GM06990 (cell line): ENCODE measurements around the gene LMAN1L.

Source experiments
- DNase-seq: peaks from one replicate; pipeline ENCODE4 v3.0.0-alpha.2; 2011; ENCODE audit not compliant: insufficient read length; ENCODE audit errors: extremely low read depth
- H3K27me3 ChIP-seq: replicated peaks from 2 replicates; pipeline ENCODE4 v1.6.0; 2011; ENCODE audit warnings: low read length; ENCODE audit not compliant: control insufficient read depth, insufficient read depth
- H3K36me3 ChIP-seq: 2 replicates; pipeline ENCODE4 v1.5.1; 2011; ENCODE audit warnings: low read length; ENCODE audit not compliant: control insufficient read depth, insufficient read depth
- H3K4me3 ChIP-seq: replicated peaks from 2 replicates; pipeline ENCODE4 v1.5.1; 2011; ENCODE audit warnings: low read depth, mild to moderate bottlenecking, control low read depth, low read length
- CTCF ChIP-seq: IDR thresholded peaks from 2 replicates; pipeline ENCODE4 v1.5.1; 2011; ENCODE audit warnings: low read length, control low read depth, mild to moderate bottlenecking, inconsistent platforms; ENCODE audit not compliant: insufficient read depth, poor library complexity, severe bottlenecking

The LMAN1L gene

GRCh38 chr15:74869726-74870407 lies 57.2 kb downstream of the LMAN1L start:
- H3K27me3 ChIP-seq, result no peaks in the 10 kb centered on the region
- peak overlapping the region; percentile 55 for H3K4me3 ChIP-seq
- TF ChIP-seq CTCF, result no peak
- peaks cover 4% of the 10 kb centered on the region for H3K36me3 ChIP-seq
- DNase-seq, result peak; percentile 86

- H3K4me3 ChIP-seq, result peak overlapping the region; percentile 57
- no peaks in the 10 kb centered on the region for H3K27me3 ChIP-seq
- no peak for DNase-seq
- peaks cover 4% of the 10 kb centered on the region for H3K36me3 ChIP-seq
- no peak for TF ChIP-seq CTCF
Observed at GRCh38 chr15:74870436-74871215, 58.0 kb downstream of the LMAN1L start.

GRCh38 chr15:74872702-74873035 lies 60.0 kb downstream of the LMAN1L start:
- DNase-seq, result no peak
- Histone ChIP-seq H3K4me3 (peak overlapping the region; percentile 83), H3K27me3 (no peaks in the 10 kb centered on the region), H3K36me3 (peaks cover 4% of the 10 kb centered on the region)
- no peak for TF ChIP-seq CTCF

GRCh38 chr15:74873036-74873755 lies 60.6 kb downstream of the LMAN1L start, which contains the start of gene SCAMP2:
SCAMP2 (minus strand) TSS chr15:74873365; CDS start chr15:74873255, 110 bp downstream.
- TF ChIP-seq CTCF, result no peak
- Histone ChIP-seq H3K4me3 (peak within 1 kb of the TSS; percentile 83), H3K27me3 (no peaks in the 10 kb centered on the region), H3K36me3 (peaks cover 4% of the 10 kb centered on the region)
- peak; percentile 94 for DNase-seq

GRCh38 chr15:74873756-74874424 lies 61.3 kb downstream of the LMAN1L start:
- Histone ChIP-seq H3K4me3 (peak overlapping the region; percentile 83), H3K36me3 (no peaks in the 10 kb centered on the region), H3K27me3 (no peaks in the 10 kb centered on the region)
- TF ChIP-seq CTCF, result no peak
- no peak for DNase-seq
